Pancreas (tissue), 10 donors: ENCODE data around the gene CCNO. TPM values are rescaled to one million over a fixed set of nuclear protein-coding genes. Genes with fewer than 3 reads are reported as not detected.

Source experiments
- ATAC-seq, 4 donors: fragments of 200-7000 bp; cut with Tn5 transposase; one replicate each; pipeline versions ENCODE4 v1.8.0 to v1.9.1; 2020; ENCODE audit warnings: mild to moderate bottlenecking in 4 of 4, moderate library complexity in 4 of 4
- DNase-seq, 6 donors: peaks; one replicate each; pipeline ENCODE4 v3.0.0-alpha.2; 2020
- FAIRE-seq: peaks from 2 replicates; lab custom pipeline; 2012; peaks lifted over from hg19 to GRCh38; lab: Jason Lieb, UNC
- H3K27ac ChIP-seq, 4 donors: fragments of 200-600 bp; sonication (generic); 1 replicate in 3 of 4; 2 replicates in 1 of 4; pipeline versions ENCODE4 v1.5.0 to v1.8.0; 2020
- H3K27me3 ChIP-seq, 4 donors: fragments of 200-600 bp; one replicate each; pipeline ENCODE4 v1.8.0; 2021
- H3K36me3 ChIP-seq, 3 donors: fragments of 200-600 bp; sonication (generic) in 1 of 3; one replicate each; pipeline versions ENCODE4 v1.5.0 to v1.8.0; 2020 to 2021
- H3K4me1 ChIP-seq, 3 donors: fragments of 200-600 bp; one replicate each; pipeline ENCODE4 v1.8.0; 2021
- H3K4me3 ChIP-seq, 4 donors: fragments of 200-600 bp; sonication (generic) in 2 of 4; one replicate each; pipeline versions ENCODE4 v1.5.0 to v1.8.0; 2020 to 2021
- H3K9me3 ChIP-seq, 4 donors: fragments of 200-600 bp; one replicate each; pipeline ENCODE4 v1.8.0; 2021
- CTCF ChIP-seq, 4 donors: fragments of 200-600 bp; sonication (generic) in 3 of 4; IDR thresholded peaks; one replicate each; pipeline versions ENCODE4 v1.5.0 to v1.8.0; 2021; ENCODE audit warnings: antibody characterized with exemption in 4 of 4
- WGBS, 2 donors: extraction: QIAGEN DNeasy Blood & Tissue Kit; methylation state at CpG; one replicate each; pipeline ENCODE4 v1.1.7; 2013; 5-methylcytosine and 5-hydroxymethylcytosine counted together
- intact Hi-C, 3 donors: fragments of 100-400 bp; cut with DNase I; formaldehyde crosslinking; loops; one replicate each; pipeline versions ENCODE4 v1.11.1 to v1.14.2; 2022
- polyA plus RNA-seq, 2 donors: library from polyadenylated mRNA; stranded (reverse); fragments of 200-250 nt; gene quantifications; one replicate each; pipeline ENCODE4 v1.2.3, GENCODE V29; 2013
- total RNA-seq, 6 donors: library from RNA; stranded (reverse); fragmentation: NEBNext Ultra II Directional in 4 of 6; extraction: Animal tissue kit (Norgen Biotek cat#: 25700) in 4 of 6; gene quantifications; one replicate each; pipeline versions ENCODE4 v1.2.1 to v1.2.4, GENCODE V29; 2021 to 2023
- donor health status: healthy with polysubstance abuse.
- donor health status: DM: no; HTN: no; CAD: no; lungs with moderate emphysema.
- donor health status: DM: no; HTN: no; CAD: no.
- donor health status: control.
- donor health status: control.
- donor health status: Bipolar disorder and iron deficiency.
- donor health status: DM: yes; HTN: yes; CAD: no.
- donor health status: DM: no; HTN: no; CAD: no.
- donor health status: DM: no; HTN: no; CAD: no.
- donor health status: DM: yes; HTN: yes; CAD: no.

The CCNO gene
- total and polyA plus RNA-seq, 8 donors: 5.1 to 17.8 (median 7.7) TPM

GRCh38 chr5:55225346-55225745, 8.1 kb downstream of the CCNO start:
- no peak for DNase-seq
- no peak for ATAC-seq
- Histone ChIP-seq H3K36me3 (no peaks in the 10 kb centered on the region), H3K4me1 (peaks cover 0 to 7% (median 0%) of the 10 kb centered on the region in 3 donors), H3K27me3 (no peaks in the 10 kb centered on the region), H3K4me3 (no peak overlapping the region), H3K27ac (no peak overlapping the region), H3K9me3 (no peaks in the 10 kb centered on the region)
- intact Hi-C loops: loop anchor here in 1 of 3 donors (10.0 kb wide), 1 partner anchor 51 kb away; the partner anchor contains the start of gene CDC20B
- FAIRE-seq: no peak
- TF ChIP-seq CTCF (IDR thresholded peaks at IDR 0.05): no peak

DNA sequence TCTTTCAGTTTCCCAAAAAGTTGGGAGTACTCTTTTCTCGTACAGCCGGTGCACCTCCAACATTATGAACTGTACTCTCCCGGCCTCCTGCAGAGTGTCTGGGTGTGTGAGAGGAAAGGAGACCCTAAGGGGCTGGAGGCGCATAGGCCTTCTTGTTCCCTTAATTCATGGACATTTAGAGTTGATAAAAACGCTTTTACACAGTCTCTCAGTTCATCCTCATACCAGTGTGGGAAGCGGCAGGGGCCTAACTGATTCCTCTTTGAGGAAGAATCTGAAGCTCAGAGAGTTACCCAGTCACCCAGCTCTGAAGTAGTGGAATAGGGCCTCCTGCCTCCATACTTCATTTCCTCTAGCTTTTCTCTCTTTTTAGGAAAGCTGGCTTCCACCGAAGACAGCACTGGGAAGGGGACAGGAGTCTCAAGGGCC, 9.6 kb downstream of the CCNO start:
- Histone ChIP-seq H3K4me1 (peaks cover 6 to 19% (median 9%) of the 10 kb centered on the region in 3 donors), H3K27ac (no peak overlapping the region), H3K27me3 (no peaks in the 10 kb centered on the region), H3K4me3 (no peak overlapping the region), H3K36me3 (no peaks in the 10 kb centered on the region), H3K9me3 (no peaks in the 10 kb centered on the region)
- WGBS, 2 donors: 71 to 74% methylated on average over 7 of the region's 7 CpGs
- no peak for TF ChIP-seq CTCF (IDR thresholded peaks at IDR 0.05)
- no peak for DNase-seq
- intact Hi-C loops: loop anchor here in 1 of 3 donors (10.0 kb wide), 1 partner anchor 49 kb away; the partner anchor contains the start of gene CDC20B
- ATAC-seq: no peak
- FAIRE-seq: no peak

- Histone ChIP-seq H3K27ac (no peak overlapping the region), H3K4me1 (peaks cover 13 to 19% (median 15%) of the 10 kb centered on the region in 3 donors), H3K36me3 (no peaks in the 10 kb centered on the region), H3K4me3 (no peak overlapping the region), H3K9me3 (no peaks in the 10 kb centered on the region), H3K27me3 (no peaks in the 10 kb centered on the region)
- ATAC-seq (no peak), DNase-seq (peak in 1 of 6 donors; percentile 57), FAIRE-seq (no peak)
- TF ChIP-seq CTCF (IDR thresholded peaks at IDR 0.05): no peak
- intact Hi-C loops: loop anchor here in 1 of 3 donors (10.0 kb wide), 1 partner anchor 48 kb away; the partner anchor contains the start of gene CDC20B
- 64 to 66% methylated on average over 61 of the region's 61 CpGs for WGBS, 2 donors
Measured at GRCh38 chr5:55222985-55223811, 10.2 kb downstream of the CCNO start.

DNA sequence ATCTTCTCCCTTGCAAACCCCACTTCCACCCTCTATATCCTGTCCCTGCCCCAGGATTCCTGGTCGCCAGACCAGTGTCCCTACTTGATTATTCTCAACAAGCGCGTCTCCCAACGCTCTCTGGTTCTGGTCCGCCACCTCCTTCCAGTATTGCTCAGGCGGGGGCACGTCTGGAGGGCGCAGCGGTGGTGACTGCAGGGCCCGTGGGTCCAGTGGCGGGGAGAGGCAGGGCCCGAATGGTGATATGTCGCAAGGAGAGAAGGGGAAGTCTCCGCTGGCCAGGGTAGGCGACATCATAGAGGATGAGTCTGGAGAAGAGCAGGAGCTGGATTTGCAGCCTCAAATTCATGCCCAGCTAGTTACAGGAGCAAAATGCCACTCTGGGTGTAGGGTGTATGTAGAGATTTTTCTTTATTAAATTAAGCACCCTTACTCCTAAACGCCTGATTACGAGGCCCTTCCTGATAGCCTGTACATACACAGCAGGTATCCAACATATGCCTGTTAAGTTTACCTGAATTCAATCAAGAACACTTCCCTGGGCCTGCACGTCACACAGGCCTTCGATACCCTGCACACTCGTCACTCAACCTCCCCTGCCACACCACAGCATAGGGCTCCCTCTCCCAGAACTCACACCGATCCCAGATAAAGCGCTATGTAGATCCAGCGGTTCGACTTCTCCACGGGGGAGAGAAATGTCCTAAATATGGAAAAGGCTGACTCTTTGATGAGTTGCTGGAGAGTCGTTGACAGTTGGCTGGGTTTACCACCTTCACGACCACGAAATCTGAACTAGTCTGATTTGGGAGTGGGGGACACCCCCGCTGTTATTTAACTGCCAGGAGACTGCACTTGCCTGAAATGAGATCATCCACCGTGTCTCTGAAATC, 11.1 kb downstream of the CCNO start:
- no peak overlapping the region for H3K4me3 ChIP-seq
- no peaks in the 10 kb centered on the region for H3K36me3 ChIP-seq
- intact Hi-C loops: loop anchor here in 1 of 3 donors (10.0 kb wide), 1 partner anchor 48 kb away; the partner anchor contains the start of gene CDC20B
- DNase-seq (peak in 1 of 6 donors; percentile 56), FAIRE-seq (no peak), ATAC-seq (no peak)
- no peak for TF ChIP-seq CTCF (IDR thresholded peaks at IDR 0.05)
- H3K4me1 ChIP-seq: peaks cover 12 to 17% (median 16%) of the 10 kb centered on the region in 3 donors
- WGBS, 2 donors: 59 to 71% methylated on average over 30 of the region's 30 CpGs
- no peak overlapping the region for H3K27ac ChIP-seq
- H3K9me3 ChIP-seq: no peaks in the 10 kb centered on the region
- H3K27me3 ChIP-seq: no peaks in the 10 kb centered on the region
